Measurements from ENCODE around the gene SNX32. TPM values are rescaled to one million over a fixed set of nuclear protein-coding genes. Genes with fewer than 3 reads are reported as not detected.

The SNX32 gene
- total and polyA plus RNA-seq, 2 of the 13 experiments (the other 11 are each of a cell fraction or from before 2014, with no cell fraction given): 0.09 to 0.34 TPM

DNA sequence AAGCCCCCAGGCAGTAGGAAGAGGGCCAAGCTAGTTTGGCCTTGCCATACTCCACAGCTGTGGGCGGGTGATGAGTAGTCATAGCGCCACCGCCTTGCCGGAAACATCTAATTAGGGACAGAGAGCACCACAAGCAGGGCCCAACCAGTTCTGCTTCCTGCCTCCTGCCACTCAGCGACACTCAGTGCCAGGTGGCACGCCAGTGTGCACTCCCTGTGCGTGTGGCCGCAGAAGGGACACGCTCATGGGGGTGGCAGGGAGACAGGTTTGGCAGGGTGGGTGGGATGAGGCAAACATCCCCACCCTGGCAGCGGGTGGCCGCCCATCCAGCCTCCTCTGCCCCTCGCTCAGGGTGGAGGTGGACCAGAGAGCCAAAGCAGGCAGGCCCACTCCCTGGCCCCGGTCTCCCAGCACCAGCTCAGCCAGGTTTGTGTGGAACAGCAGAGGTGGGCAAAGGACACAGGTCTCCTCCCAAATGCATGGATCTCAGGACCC is 42.0 kb upstream of the SNX32 start:
- TF ChIP-seq ZNF160 (CRISPR knock-in tag; IDR thresholded peaks at IDR 0.05): no peak
- TF ChIP-seq BRD4 (CRISPR knock-in tag; IDR thresholded peaks at IDR 0.05): no peak
- no peak for TF ChIP-seq PTBP1 (IDR thresholded peaks at IDR 0.05; ENCODE audit: low read depth, low read length, poor library complexity, severe bottlenecking)
- CTCF ChIA-PET (ENCODE audit: low intra/inter-chr PET ratio, low total read pairs): no interaction called here
- BruUV-seq (replicated peaks): no TSS peak
- intact Hi-C loops (cut with micrococcal nuclease; ENCODE audit: unreplicated experiment) (no loop called here), in situ Hi-C loops (cut with HindIII; ENCODE audit: extremely low pct_ligation_motif_present, low pct_unique_long_range_greater_than_20kb) (no loop called here)
- Histone ChIP-seq H3K36me3 (replicated peaks in 1 of 2; ENCODE audit: control insufficient read depth in 1 of 2, insufficient read depth in 2 of 2, low read length in 2 of 2) (no peaks in the 10 kb centered on the region), H3K9me3 (ENCODE audit: low read length) (no peaks in the 10 kb centered on the region), H3K79me2 (ENCODE audit: insufficient read depth, low read length) (no peaks in the 10 kb centered on the region), H3K4me1 (ENCODE audit: insufficient read depth, low read length) (peaks cover 47% of the 10 kb centered on the region), H4K20me1 (ENCODE audit: insufficient read depth, low read length) (no peaks in the 10 kb centered on the region), H3K27me3 (ENCODE audit: control insufficient read depth in 1 of 2, insufficient read depth in 2 of 2, low read length in 2 of 2) (peaks cover 33 to 91% of the 10 kb centered on the region in 2 experiments), H3K9ac (ENCODE audit: insufficient read depth, low read depth, low read length) (no peak overlapping the region), H2AFZ (ENCODE audit: low read length) (no peak overlapping the region), H3K4me3 (replicated peaks in 1 of 3; ENCODE audit: insufficient read depth in 1 of 3, low read depth in 2 of 3, low read length in 3 of 3) (no peak overlapping the region), H3K4me2 (ENCODE audit: low read depth, low read length) (no peak overlapping the region), H3K27ac (ENCODE audit: extremely low read length, insufficient read depth, low read length) (no peak overlapping the region)
- ATAC-seq (no peak), FAIRE-seq (no peak), DNase-seq (ENCODE audit: low spot score) (no peak)
- 88% methylated on average over 8 of the region's 13 CpGs for WGBS (ENCODE audit: low lambda C conversion rate)
- POLR2A ChIA-PET: no interaction called here

DNA sequence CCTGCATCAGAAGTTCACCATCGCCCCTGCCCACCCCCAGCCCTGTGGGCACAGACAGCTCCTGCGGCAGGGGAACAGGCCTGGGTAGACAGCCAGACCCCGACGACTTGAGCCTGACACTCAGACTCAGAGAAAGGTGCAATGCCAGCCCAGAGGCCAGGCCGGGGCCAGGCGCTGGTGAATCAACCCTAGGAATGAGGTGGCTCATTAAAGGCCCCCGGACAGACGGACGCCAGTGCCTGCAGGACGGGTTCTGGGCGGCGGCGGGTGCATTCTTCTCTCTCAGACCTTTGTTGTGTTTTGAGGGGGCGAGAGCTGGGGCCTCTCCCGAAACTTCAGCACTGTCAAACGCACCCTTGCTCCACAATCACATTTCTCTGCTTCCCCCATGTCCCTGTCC is 41.3 kb upstream of the SNX32 start:
- POLR2A ChIA-PET: no interaction called here
- Histone ChIP-seq H3K27me3 (ENCODE audit: control insufficient read depth in 1 of 2, insufficient read depth in 2 of 2, low read length in 2 of 2) (peaks cover 30 to 92% of the 10 kb centered on the region in 2 experiments), H3K27ac (ENCODE audit: extremely low read length, insufficient read depth, low read length) (no peak overlapping the region), H3K4me1 (ENCODE audit: insufficient read depth, low read length) (peaks cover 47% of the 10 kb centered on the region), H3K9ac (ENCODE audit: insufficient read depth, low read depth, low read length) (no peak overlapping the region), H3K79me2 (ENCODE audit: insufficient read depth, low read length) (no peaks in the 10 kb centered on the region), H3K4me3 (replicated peaks in 1 of 3; ENCODE audit: insufficient read depth in 1 of 3, low read depth in 2 of 3, low read length in 3 of 3) (no peak overlapping the region), H4K20me1 (ENCODE audit: insufficient read depth, low read length) (no peaks in the 10 kb centered on the region), H3K9me3 (ENCODE audit: low read length) (no peaks in the 10 kb centered on the region), H3K4me2 (ENCODE audit: low read depth, low read length) (no peak overlapping the region), H2AFZ (ENCODE audit: low read length) (no peak overlapping the region), H3K36me3 (replicated peaks in 1 of 2; ENCODE audit: control insufficient read depth in 1 of 2, insufficient read depth in 2 of 2, low read length in 2 of 2) (no peaks in the 10 kb centered on the region)
- CTCF ChIA-PET (ENCODE audit: low intra/inter-chr PET ratio, low total read pairs): no interaction called here
- intact Hi-C loops (cut with micrococcal nuclease; ENCODE audit: unreplicated experiment) (no loop called here), in situ Hi-C loops (cut with HindIII; ENCODE audit: extremely low pct_ligation_motif_present, low pct_unique_long_range_greater_than_20kb) (no loop called here)
- BruUV-seq (replicated peaks): no TSS peak
- WGBS (ENCODE audit: low lambda C conversion rate): 29% methylated on average over 9 of the region's 16 CpGs
- no peak for ATAC-seq
- no peak for FAIRE-seq
- no peak for DNase-seq (ENCODE audit: low spot score)
- TF ChIP-seq, protein P1, sequence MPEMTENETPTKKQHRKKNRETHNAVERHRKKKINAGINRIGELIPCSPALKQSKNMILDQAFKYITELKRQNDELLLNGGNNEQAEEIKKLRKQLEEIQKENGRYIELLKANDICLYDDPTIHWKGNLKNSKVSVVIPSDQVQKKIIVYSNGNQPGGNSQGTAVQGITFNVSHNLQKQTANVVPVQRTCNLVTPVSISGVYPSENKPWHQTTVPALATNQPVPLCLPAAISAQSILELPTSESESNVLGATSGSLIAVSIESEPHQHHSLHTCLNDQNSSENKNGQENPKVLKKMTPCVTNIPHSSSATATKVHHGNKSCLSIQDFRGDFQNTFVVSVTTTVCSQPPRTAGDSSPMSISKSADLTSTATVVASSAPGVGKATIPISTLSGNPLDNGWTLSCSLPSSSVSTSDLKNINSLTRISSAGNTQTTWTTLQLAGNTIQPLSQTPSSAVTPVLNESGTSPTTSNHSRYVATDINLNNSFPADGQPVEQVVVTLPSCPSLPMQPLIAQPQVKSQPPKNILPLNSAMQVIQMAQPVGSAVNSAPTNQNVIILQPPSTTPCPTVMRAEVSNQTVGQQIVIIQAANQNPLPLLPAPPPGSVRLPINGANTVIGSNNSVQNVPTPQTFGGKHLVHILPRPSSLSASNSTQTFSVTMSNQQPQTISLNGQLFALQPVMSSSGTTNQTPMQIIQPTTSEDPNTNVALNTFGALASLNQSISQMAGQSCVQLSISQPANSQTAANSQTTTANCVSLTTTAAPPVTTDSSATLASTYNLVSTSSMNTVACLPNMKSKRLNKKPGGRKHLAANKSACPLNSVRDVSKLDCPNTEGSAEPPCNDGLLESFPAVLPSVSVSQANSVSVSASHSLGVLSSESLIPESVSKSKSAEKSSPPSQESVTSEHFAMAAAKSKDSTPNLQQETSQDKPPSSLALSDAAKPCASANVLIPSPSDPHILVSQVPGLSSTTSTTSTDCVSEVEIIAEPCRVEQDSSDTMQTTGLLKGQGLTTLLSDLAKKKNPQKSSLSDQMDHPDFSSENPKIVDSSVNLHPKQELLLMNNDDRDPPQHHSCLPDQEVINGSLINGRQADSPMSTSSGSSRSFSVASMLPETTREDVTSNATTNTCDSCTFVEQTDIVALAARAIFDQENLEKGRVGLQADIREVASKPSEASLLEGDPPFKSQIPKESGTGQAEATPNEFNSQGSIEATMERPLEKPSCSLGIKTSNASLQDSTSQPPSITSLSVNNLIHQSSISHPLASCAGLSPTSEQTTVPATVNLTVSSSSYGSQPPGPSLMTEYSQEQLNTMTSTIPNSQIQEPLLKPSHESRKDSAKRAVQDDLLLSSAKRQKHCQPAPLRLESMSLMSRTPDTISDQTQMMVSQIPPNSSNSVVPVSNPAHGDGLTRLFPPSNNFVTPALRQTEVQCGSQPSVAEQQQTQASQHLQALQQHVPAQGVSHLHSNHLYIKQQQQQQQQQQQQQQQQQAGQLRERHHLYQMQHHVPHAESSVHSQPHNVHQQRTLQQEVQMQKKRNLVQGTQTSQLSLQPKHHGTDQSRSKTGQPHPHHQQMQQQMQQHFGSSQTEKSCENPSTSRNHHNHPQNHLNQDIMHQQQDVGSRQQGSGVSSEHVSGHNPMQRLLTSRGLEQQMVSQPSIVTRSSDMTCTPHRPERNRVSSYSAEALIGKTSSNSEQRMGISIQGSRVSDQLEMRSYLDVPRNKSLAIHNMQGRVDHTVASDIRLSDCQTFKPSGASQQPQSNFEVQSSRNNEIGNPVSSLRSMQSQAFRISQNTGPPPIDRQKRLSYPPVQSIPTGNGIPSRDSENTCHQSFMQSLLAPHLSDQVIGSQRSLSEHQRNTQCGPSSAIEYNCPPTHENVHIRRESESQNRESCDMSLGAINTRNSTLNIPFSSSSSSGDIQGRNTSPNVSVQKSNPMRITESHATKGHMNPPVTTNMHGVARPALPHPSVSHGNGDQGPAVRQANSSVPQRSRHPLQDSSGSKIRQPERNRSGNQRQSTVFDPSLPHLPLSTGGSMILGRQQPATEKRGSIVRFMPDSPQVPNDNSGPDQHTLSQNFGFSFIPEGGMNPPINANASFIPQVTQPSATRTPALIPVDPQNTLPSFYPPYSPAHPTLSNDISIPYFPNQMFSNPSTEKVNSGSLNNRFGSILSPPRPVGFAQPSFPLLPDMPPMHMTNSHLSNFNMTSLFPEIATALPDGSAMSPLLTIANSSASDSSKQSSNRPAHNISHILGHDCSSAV (CRISPR knock-in tag; IDR thresholded peaks at IDR 0.05; ENCODE audit: borderline replicate concordance): no peak
- no peak for TF ChIP-seq SMAD1 (CRISPR knock-in tag; IDR thresholded peaks at IDR 0.05; ENCODE audit: borderline replicate concordance, low read depth)
